Measurements from ENCODE around the gene DRICH1. TPM values are rescaled to one million over a fixed set of nuclear protein-coding genes. Genes with fewer than 3 reads are reported as not detected.
"Not testable (repeated sequence)": the region's sequence is repeated elsewhere in the genome, so short reads cannot be mapped to it uniquely, and the experiment has no call there.

The DRICH1 gene
- total RNA-seq, 1 experiment from 2014 or later: 0.26 TPM

DNA sequence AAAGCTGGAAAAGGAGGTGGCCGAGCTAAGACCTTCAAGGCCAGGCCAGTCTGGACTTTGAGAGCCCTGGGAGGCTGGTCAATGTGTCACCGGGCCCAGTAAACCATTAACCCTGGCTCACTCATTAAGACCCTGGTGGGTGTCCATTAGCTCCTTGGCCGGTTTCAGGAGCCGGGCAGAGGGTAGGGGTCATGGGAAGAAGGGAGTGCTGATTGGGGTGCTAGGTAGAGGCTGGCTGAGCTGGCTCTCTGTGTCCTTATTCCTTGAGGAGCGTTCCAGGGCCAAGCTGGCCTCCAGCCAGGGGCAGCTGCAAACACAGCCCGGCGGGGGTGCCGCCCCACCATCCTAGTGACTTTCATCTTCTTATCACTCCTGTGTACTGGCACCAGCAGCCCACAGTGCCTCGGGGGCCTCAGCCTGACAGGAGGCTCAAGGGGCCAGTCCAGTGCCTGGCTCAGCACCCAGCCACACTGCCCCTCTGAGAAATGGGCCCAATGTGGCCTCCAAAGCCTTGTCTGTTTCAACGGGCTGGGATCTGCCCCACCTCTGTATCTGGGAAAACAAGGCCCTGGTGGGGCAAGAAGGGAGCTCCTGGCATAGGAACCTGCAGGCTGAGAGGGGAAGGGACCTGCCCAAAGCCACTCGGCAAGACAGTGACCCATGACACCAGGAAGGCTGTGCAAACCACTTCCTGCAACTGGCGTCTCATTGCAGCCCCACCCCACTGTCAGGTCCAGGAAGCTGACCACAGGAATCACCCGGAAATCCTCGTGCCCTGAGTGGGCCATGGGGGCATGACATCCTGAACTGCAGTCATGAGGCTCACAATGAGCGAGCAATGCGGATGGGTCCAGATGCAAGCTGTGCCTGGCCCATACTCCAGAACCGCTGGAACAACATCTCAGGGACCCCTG, 43.6 kb upstream of the DRICH1 start:
- ChIA-PET CTCF (no interaction called here), POLR2A (no interaction called here)
- Mint-ChIP-seq H3K27ac (no peak overlapping the region), H3K4me1 (peaks cover 24% of the 10 kb centered on the region), H3K4me3 (no peak overlapping the region), H3K9me3 (no peaks in the 10 kb centered on the region), H3K36me3 (peaks cover 5% of the 10 kb centered on the region; the same call in 1 of the 2 replicates), H3K27me3 (ENCODE audit: low read depth) (no peaks in the 10 kb centered on the region)
- TF ChIP-seq CREM (CRISPR knock-in tag; IDR thresholded peaks at IDR 0.05) (no peak), NFE2L1 (CRISPR knock-in tag; IDR thresholded peaks at IDR 0.05) (no peak), SMAD4 (CRISPR knock-in tag; IDR thresholded peaks at IDR 0.05) (no peak), CBFB (CRISPR knock-in tag; IDR thresholded peaks at IDR 0.05; ENCODE audit: low read depth) (no peak), ZNF232 (CRISPR knock-in tag; IDR thresholded peaks at IDR 0.05) (no peak), NR3C1 (CRISPR knock-in tag; conservative IDR thresholded peaks at IDR 0.05; ENCODE audit: low read depth) (no peak), ELF4 (CRISPR knock-in tag; IDR thresholded peaks at IDR 0.05; ENCODE audit: low read depth) (no peak), ZNF219 (CRISPR knock-in tag; IDR thresholded peaks at IDR 0.05; ENCODE audit: borderline replicate concordance) (no peak)
- TF ChIP-seq, protein P1, sequence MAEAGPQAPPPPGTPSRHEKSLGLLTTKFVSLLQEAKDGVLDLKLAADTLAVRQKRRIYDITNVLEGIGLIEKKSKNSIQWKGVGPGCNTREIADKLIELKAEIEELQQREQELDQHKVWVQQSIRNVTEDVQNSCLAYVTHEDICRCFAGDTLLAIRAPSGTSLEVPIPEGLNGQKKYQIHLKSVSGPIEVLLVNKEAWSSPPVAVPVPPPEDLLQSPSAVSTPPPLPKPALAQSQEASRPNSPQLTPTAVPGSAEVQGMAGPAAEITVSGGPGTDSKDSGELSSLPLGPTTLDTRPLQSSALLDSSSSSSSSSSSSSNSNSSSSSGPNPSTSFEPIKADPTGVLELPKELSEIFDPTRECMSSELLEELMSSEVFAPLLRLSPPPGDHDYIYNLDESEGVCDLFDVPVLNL (CRISPR knock-in tag; IDR thresholded peaks at IDR 0.05; ENCODE audit: borderline replicate concordance, low read depth): no peak
- TF ChIP-seq, protein P2, sequence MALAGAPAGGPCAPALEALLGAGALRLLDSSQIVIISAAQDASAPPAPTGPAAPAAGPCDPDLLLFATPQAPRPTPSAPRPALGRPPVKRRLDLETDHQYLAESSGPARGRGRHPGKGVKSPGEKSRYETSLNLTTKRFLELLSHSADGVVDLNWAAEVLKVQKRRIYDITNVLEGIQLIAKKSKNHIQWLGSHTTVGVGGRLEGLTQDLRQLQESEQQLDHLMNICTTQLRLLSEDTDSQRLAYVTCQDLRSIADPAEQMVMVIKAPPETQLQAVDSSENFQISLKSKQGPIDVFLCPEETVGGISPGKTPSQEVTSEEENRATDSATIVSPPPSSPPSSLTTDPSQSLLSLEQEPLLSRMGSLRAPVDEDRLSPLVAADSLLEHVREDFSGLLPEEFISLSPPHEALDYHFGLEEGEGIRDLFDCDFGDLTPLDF (CRISPR knock-in tag; IDR thresholded peaks at IDR 0.05): no peak
- TF ChIP-seq, protein P3, sequence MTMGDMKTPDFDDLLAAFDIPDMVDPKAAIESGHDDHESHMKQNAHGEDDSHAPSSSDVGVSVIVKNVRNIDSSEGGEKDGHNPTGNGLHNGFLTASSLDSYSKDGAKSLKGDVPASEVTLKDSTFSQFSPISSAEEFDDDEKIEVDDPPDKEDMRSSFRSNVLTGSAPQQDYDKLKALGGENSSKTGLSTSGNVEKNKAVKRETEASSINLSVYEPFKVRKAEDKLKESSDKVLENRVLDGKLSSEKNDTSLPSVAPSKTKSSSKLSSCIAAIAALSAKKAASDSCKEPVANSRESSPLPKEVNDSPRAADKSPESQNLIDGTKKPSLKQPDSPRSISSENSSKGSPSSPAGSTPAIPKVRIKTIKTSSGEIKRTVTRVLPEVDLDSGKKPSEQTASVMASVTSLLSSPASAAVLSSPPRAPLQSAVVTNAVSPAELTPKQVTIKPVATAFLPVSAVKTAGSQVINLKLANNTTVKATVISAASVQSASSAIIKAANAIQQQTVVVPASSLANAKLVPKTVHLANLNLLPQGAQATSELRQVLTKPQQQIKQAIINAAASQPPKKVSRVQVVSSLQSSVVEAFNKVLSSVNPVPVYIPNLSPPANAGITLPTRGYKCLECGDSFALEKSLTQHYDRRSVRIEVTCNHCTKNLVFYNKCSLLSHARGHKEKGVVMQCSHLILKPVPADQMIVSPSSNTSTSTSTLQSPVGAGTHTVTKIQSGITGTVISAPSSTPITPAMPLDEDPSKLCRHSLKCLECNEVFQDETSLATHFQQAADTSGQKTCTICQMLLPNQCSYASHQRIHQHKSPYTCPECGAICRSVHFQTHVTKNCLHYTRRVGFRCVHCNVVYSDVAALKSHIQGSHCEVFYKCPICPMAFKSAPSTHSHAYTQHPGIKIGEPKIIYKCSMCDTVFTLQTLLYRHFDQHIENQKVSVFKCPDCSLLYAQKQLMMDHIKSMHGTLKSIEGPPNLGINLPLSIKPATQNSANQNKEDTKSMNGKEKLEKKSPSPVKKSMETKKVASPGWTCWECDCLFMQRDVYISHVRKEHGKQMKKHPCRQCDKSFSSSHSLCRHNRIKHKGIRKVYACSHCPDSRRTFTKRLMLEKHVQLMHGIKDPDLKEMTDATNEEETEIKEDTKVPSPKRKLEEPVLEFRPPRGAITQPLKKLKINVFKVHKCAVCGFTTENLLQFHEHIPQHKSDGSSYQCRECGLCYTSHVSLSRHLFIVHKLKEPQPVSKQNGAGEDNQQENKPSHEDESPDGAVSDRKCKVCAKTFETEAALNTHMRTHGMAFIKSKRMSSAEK (CRISPR knock-in tag; IDR thresholded peaks at IDR 0.05; ENCODE audit: borderline replicate concordance): no peak
- TF ChIP-seq, protein P4, sequence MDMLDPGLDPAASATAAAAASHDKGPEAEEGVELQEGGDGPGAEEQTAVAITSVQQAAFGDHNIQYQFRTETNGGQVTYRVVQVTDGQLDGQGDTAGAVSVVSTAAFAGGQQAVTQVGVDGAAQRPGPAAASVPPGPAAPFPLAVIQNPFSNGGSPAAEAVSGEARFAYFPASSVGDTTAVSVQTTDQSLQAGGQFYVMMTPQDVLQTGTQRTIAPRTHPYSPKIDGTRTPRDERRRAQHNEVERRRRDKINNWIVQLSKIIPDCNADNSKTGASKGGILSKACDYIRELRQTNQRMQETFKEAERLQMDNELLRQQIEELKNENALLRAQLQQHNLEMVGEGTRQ (CRISPR knock-in tag; IDR thresholded peaks at IDR 0.05): no peak
- DNase-seq (ENCODE audit: low spot score): no peak
- no peak for ATAC-seq

DNA sequence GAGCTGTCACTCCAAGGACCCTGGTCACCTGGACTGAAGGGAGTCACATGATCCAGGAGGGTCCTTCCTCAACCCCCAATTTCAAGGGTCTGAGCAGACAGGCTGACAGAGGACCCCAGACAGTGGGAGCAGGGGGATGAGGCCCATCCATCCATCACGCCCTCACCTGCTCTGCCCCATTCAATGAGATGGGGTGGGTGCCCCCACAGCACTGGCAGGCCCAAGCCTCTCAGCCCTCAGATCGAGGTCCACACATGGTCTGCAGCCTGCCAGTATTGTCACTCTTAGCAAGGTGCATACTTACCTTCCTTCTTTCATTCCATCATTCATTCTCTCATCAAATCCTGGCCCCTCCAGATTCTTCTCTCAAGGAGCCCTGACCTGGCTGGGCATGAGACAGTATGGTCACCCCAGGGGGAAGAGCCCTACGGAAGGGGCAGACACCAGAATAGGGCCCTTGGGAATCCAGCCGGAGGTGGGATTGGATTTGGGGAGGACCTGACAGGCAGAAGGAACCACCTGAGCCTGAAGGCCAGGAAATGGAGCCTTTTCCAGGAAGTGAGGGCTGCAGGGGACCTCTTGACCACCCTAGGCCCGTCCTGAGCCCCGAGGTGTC, 42.9 kb upstream of the DRICH1 start:
- ATAC-seq; H3K27me3 Mint-ChIP-seq (ENCODE audit: low read depth); H3K36me3 Mint-ChIP-seq; DNase-seq (ENCODE audit: low spot score); H3K4me3 Mint-ChIP-seq; H3K9me3 Mint-ChIP-seq; H3K27ac Mint-ChIP-seq; POLR2A ChIA-PET: not testable (repeated sequence)
- CTCF ChIA-PET: interaction anchor here (0.7 to 1.1 kb wide), 2 partner anchors 52 to 175 kb away, joined by 3 to 4 read pairs; no protein-coding TSS in a partner anchor
- peaks cover 24% of the 10 kb centered on the region for H3K4me1 Mint-ChIP-seq
